ENCODE results near the gene MGLL.

DNA sequence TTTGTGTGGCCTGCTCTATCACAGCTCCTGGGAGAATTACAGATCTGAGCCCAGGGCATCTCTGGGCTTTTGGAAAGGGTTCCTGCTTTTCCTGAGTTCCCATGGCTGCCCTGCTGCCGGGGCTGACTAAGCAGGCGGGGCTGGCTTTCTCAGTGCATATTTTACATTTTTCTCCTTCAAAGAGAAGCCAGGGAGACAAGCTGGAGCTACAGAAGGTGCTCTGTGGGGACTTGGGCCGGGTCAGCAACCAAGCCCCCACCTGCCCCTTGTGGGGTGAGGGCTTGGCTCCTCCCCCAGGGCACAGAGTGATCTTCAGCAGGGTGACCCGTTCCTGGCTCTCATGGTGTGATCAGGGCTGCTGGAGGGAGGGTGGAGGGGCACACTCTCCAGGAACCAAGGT, 132.2 kb downstream of the MGLL start:
- TF ChIP-seq, protein P1, sequence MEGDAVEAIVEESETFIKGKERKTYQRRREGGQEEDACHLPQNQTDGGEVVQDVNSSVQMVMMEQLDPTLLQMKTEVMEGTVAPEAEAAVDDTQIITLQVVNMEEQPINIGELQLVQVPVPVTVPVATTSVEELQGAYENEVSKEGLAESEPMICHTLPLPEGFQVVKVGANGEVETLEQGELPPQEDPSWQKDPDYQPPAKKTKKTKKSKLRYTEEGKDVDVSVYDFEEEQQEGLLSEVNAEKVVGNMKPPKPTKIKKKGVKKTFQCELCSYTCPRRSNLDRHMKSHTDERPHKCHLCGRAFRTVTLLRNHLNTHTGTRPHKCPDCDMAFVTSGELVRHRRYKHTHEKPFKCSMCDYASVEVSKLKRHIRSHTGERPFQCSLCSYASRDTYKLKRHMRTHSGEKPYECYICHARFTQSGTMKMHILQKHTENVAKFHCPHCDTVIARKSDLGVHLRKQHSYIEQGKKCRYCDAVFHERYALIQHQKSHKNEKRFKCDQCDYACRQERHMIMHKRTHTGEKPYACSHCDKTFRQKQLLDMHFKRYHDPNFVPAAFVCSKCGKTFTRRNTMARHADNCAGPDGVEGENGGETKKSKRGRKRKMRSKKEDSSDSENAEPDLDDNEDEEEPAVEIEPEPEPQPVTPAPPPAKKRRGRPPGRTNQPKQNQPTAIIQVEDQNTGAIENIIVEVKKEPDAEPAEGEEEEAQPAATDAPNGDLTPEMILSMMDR (IDR thresholded peaks at IDR 0.05), result no peak
- TF ChIP-seq POLR2AphosphoS5 (IDR thresholded peaks at IDR 0.05) (no peak), POLR2A (IDR thresholded peaks at IDR 0.05) (no peak), EP300 (IDR thresholded peaks at IDR 0.05) (no peak)

All from suprapubic skin (tissue), 4 donors.